GM12875 (cell line): ENCODE data around the gene IL19.

Experiments
- H3K4me3 ChIP-seq: one replicate; pipeline ENCODE4 v1.5.1; 2011; ENCODE audit warnings: low read depth, low read length, control low read depth
- CTCF ChIP-seq: IDR thresholded peaks from 2 replicates; pipeline ENCODE4 v1.5.1; 2011; ENCODE audit warnings: low read depth, mild to moderate bottlenecking, control low read depth, inconsistent platforms, low read length, moderate library complexity, borderline replicate concordance; ENCODE audit not compliant: insufficient read depth

Gene IL19

GRCh38 chr1:206828061-206828460 is 57.5 kb downstream of the IL19 start:
- H3K4me3 ChIP-seq = no peak overlapping the region
- TF ChIP-seq CTCF = no peak

GRCh38 chr1:206828765-206829164 is 58.2 kb downstream of the IL19 start:
- H3K4me3 ChIP-seq = no peak overlapping the region
- no peak for TF ChIP-seq CTCF

GRCh38 chr1:206829282-206829681 is 58.7 kb downstream of the IL19 start:
- TF ChIP-seq CTCF = no peak
- H3K4me3 ChIP-seq = no peak overlapping the region

- TF ChIP-seq CTCF = no peak
Measured at GRCh38 chr1:206829875-206830274, 59.3 kb downstream of the IL19 start.

GRCh38 chr1:206831650-206832049 is 61.1 kb downstream of the IL19 start:
- no peak for TF ChIP-seq CTCF
- no peak overlapping the region for H3K4me3 ChIP-seq

More at GRCh38 chr1:206829875-206830274, 59.3 kb downstream of the IL19 start:
- no peak overlapping the region for H3K4me3 ChIP-seq

GRCh38 chr1:206832352-206832880 is 61.8 kb downstream of the IL19 start:
- TF ChIP-seq CTCF = no peak
- no peak overlapping the region for H3K4me3 ChIP-seq

- no peak overlapping the region for H3K4me3 ChIP-seq
- TF ChIP-seq CTCF = no peak
Measured at GRCh38 chr1:206833106-206833680, 62.6 kb downstream of the IL19 start.
